ENCODE measurements around the gene ADCY10. TPM values are rescaled to one million over a fixed set of nuclear protein-coding genes. Genes with fewer than 3 reads are reported as not detected.

Gene ADCY10
- total and polyA plus RNA-seq, 9 of the 15 experiments (the other 6 are each of a cell fraction or from before 2014, with no cell fraction given), result 0.08 to 0.86 (median 0.22) TPM

- TF ChIP-seq ELK1 (CRISPR knock-in tag; IDR thresholded peaks at IDR 0.05) (no peak), ZNF197 (CRISPR knock-in tag; IDR thresholded peaks at IDR 0.05; ENCODE audit: low read depth) (no peak), ZKSCAN1 (IDR thresholded peaks at IDR 0.05; ENCODE audit: low read depth, low read length) (peak; percentile 75), LCOR (CRISPR knock-in tag; IDR thresholded peaks at IDR 0.05) (peak; percentile 43; the same call in 1 of the 2 replicates)
Measured at GRCh38 chr1:167803358-167804207, 110.4 kb downstream of the ADCY10 start (continued).

GRCh38 chr1:167802235-167802634 lies 111.7 kb downstream of the ADCY10 start:
- 71% methylated on average over 4 of the region's 4 CpGs for WGBS (ENCODE audit: insufficient coverage, low coverage, missing lambda C conversion rate)
- in situ Hi-C loops (cut with MboI), result no loop called here
- TF ChIP-seq USF2 (CRISPR knock-in tag; IDR thresholded peaks at IDR 0.05), result no peak
- no peak for TF ChIP-seq ATF6 (CRISPR knock-in tag; IDR thresholded peaks at IDR 0.05)
- TF ChIP-seq SIN3A (IDR thresholded peaks at IDR 0.05; ENCODE audit: borderline replicate concordance in 2 of 2, control insufficient read depth in 1 of 2, low read depth in 2 of 2, low read length in 2 of 2), result no peak
- TF ChIP-seq SAFB2 (IDR thresholded peaks at IDR 0.05; ENCODE audit: borderline replicate concordance, low read depth, low read length, severe bottlenecking), result no peak
- no peak for TF ChIP-seq MLLT1 (IDR thresholded peaks at IDR 0.05)
- no peak for TF ChIP-seq ZNF778 (CRISPR knock-in tag; IDR thresholded peaks at IDR 0.05)
- TF ChIP-seq MTA2 (IDR thresholded peaks at IDR 0.05; ENCODE audit: low read depth), result no peak
- TF ChIP-seq FOXP1 (CRISPR knock-in tag; IDR thresholded peaks at IDR 0.05), result no peak
- no peak for TF ChIP-seq ZFP1 (CRISPR knock-in tag; IDR thresholded peaks at IDR 0.05)
- TF ChIP-seq POLR2B (IDR thresholded peaks at IDR 0.05; ENCODE audit: low read depth, partially characterized antibody), result no peak

More at GRCh38 chr1:167802235-167802634, 111.7 kb downstream of the ADCY10 start:
- Histone ChIP-seq H3K27me3 (ENCODE audit: control insufficient read depth in 2 of 2, insufficient read depth in 2 of 2, low read length in 2 of 2) (no peaks in the 10 kb centered on the region), H3K4me1 (replicated peaks in 1 of 2; ENCODE audit: control insufficient read depth in 2 of 2, insufficient read depth in 2 of 2, low read length in 2 of 2) (peaks cover 0 to 4% of the 10 kb centered on the region in 2 experiments; a peak in 4 of 5 replicates), H3K9ac (ENCODE audit: insufficient read depth in 1 of 2, low read depth in 2 of 2, low read length in 2 of 2) (no peak overlapping the region), H3K27ac (ENCODE audit: extremely low read depth, low read depth, low read length) (no peak overlapping the region), H3K36me3 (ENCODE audit: control insufficient read depth, insufficient read depth, low read length) (0 out of 3 replicates have a peak, but pooled peaks cover 3% of the 10 kb centered on the region), H3K4me2 (ENCODE audit: insufficient read depth, low read length) (no peak overlapping the region), H4K20me1 (replicated peaks; ENCODE audit: control insufficient read depth, insufficient read depth, low read length) (no peaks in the 10 kb centered on the region), H3K4me3 (no peak overlapping the region), H3K9me3 (replicated peaks; ENCODE audit: control insufficient read depth, insufficient read depth, low read depth, low read length) (peaks cover 5% of the 10 kb centered on the region; the same call in 1 of the 2 replicates), H3K79me2 (ENCODE audit: control insufficient read depth, insufficient read depth, low read length) (no peaks in the 10 kb centered on the region), H2AFZ (ENCODE audit: low read depth, low read length) (no peak overlapping the region), H3K9me1 (ENCODE audit: control insufficient read depth, insufficient read depth, low read length) (no peaks in the 10 kb centered on the region)
- no peak for ATAC-seq
- intact Hi-C loops (cut with micrococcal nuclease), result loop anchor here (2.0 to 5.0 kb wide), 2 partner anchors 65 to 281 kb away; no protein-coding TSS in a partner anchor
- no TSS peak for BruUV-seq (replicated peaks)
- ChIA-PET CTCF (ENCODE audit: low intra/inter-chr PET ratio) (no interaction called here), POLR2A (no interaction called here)
- DNase-seq (ENCODE audit: extremely low read depth in 1 of 4, low spot score in 3 of 4), result no peak
- FAIRE-seq, result no peak
